ENCODE measurements around the gene KRT81.
"Not testable (repeated sequence)": the region's sequence is repeated elsewhere in the genome, so short reads cannot be mapped to it uniquely, and the experiment has no call there.

KRT81 gene

GRCh38 chr12:52317468-52318052, 26.2 kb upstream of the KRT81 start:
- DNase-seq = no peak

GRCh38 chr12:52316701-52317100, 25.4 kb upstream of the KRT81 start:
- DNase-seq = no peak

- DNase-seq = no peak
Observed at GRCh38 chr12:52316290-52316689, 25.0 kb upstream of the KRT81 start.

GRCh38 chr12:52315721-52316120, 24.4 kb upstream of the KRT81 start:
- DNase-seq = not testable (repeated sequence)

- no peak for DNase-seq
Observed at GRCh38 chr12:52314511-52314910, 23.2 kb upstream of the KRT81 start.

GRCh38 chr12:52313926-52314325, 22.6 kb upstream of the KRT81 start:
- DNase-seq = no peak

GRCh38 chr12:52313461-52313860, 22.1 kb upstream of the KRT81 start:
- no peak for DNase-seq

- no peak for DNase-seq
Observed at GRCh38 chr12:52312086-52312485, 20.8 kb upstream of the KRT81 start.

- DNase-seq = no peak
Observed at GRCh38 chr12:52311285-52311648, 19.9 kb upstream of the KRT81 start.

- no peak for DNase-seq
Observed at GRCh38 chr12:52310622-52311284, 19.4 kb upstream of the KRT81 start.

- DNase-seq = no peak
Observed at GRCh38 chr12:52308806-52309425, 17.6 kb upstream of the KRT81 start.

- no peak for DNase-seq
Observed at GRCh38 chr12:52307836-52308805, 16.8 kb upstream of the KRT81 start.

- no peak for DNase-seq
Observed at GRCh38 chr12:52306731-52307130, 15.4 kb upstream of the KRT81 start.

GRCh38 chr12:52305921-52306705, 14.8 kb upstream of the KRT81 start:
- DNase-seq = no peak

GRCh38 chr12:52304941-52305411, 13.6 kb upstream of the KRT81 start:
- not testable (repeated sequence) for DNase-seq

GRCh38 chr12:52302242-52302914, 11.0 kb upstream of the KRT81 start:
- DNase-seq = not testable (repeated sequence)

- DNase-seq = not testable (repeated sequence)
Observed at GRCh38 chr12:52301721-52302120, 10.4 kb upstream of the KRT81 start.

- DNase-seq = no peak
Observed at GRCh38 chr12:52300796-52301691, 9.7 kb upstream of the KRT81 start.

GRCh38 chr12:52298677-52299190, 7.4 kb upstream of the KRT81 start:
- DNase-seq = no peak

- no peak for DNase-seq
Observed at GRCh38 chr12:52296572-52297215, 5.4 kb upstream of the KRT81 start.

Data from activated effector memory CD4-positive, alpha-beta T cell treated with Interleukin-2 at 50 U/mL for 16 hours (primary cell).